MM.1S (cell line): ENCODE results near the gene UBE2K.

ENCODE experiments used
- CTCF ChIP-seq: fragments of 300-600 bp; sonication (generic); IDR thresholded peaks from 2 replicates; pipeline ENCODE4 v1.5.1; 2016; ENCODE audit warnings: antibody characterized with exemption, low read length, mixed read lengths
- EZH2 ChIP-seq: fragments of 300-600 bp; sonication (generic); optimal IDR thresholded peaks from 2 replicates; pipeline ENCODE3; 2017; ENCODE audit warnings: low read depth, mild to moderate bottlenecking, antibody characterized with exemption, low read length, mixed read lengths

- TF ChIP-seq CTCF = no peak
- no peak for TF ChIP-seq EZH2
Measured at GRCh38 chr4:39818646-39819045, 120.7 kb downstream of the UBE2K start.
